Activated B cell treated with CpG ODN at 0.5 μM for 24 hours (primary cell): ENCODE measurements around the gene NLRP11. TPM values are rescaled to one million over a fixed set of nuclear protein-coding genes. Genes with fewer than 3 reads are reported as not detected.

Source experiments
- ATAC-seq: fragments of 200-7000 bp; cut with Tn5 transposase; one replicate; pipeline ENCODE4 v1.10.0; 2021; ENCODE audit warnings: low read depth, mild to moderate bottlenecking, moderate library complexity
- CTCF ChIA-PET: fragments of 350-600 bp; sonication (Branson Sonifier 250); formaldehyde crosslinking; loops from one replicate; lab custom pipeline; 2021; ENCODE audit warnings: antibody characterized with exemption; lab: Charles Lee
- POLR2A ChIA-PET: fragments of 350-600 bp; sonication (Branson Sonifier 250); formaldehyde crosslinking; loops from one replicate; lab custom pipeline; 2021; ENCODE audit warnings: antibody characterized with exemption; lab: Charles Lee
- DNase-seq: peaks from one replicate; pipeline ENCODE4 v3.0.0; 2022
- H3K27ac Mint-ChIP-seq: one replicate; pipeline ENCODE4 v1.8.0; 2020; ENCODE audit warnings: mixed read lengths
- H3K27me3 Mint-ChIP-seq: one replicate; pipeline ENCODE4 v1.8.0; 2021; ENCODE audit warnings: mixed read lengths
- H3K36me3 Mint-ChIP-seq: one replicate; pipeline ENCODE4 v1.8.0; 2021; ENCODE audit warnings: low read depth, mixed read lengths
- H3K4me1 Mint-ChIP-seq: one replicate; pipeline ENCODE4 v1.8.0; 2021; ENCODE audit warnings: mixed read lengths
- H3K4me3 Mint-ChIP-seq: one replicate; pipeline ENCODE4 v1.8.0; 2020; ENCODE audit warnings: mild to moderate bottlenecking, mixed read lengths
- H3K9me3 Mint-ChIP-seq: one replicate; pipeline ENCODE4 v1.8.0; 2020; ENCODE audit warnings: mixed read lengths
- intact Hi-C: fragments of 100-400 bp; cut with micrococcal nuclease; formaldehyde crosslinking; loops from one replicate; pipeline ENCODE4 v1.15.1; 2024
- total RNA-seq: library from RNA; stranded (reverse); gene quantifications from 2 replicates; pipeline ENCODE4 v1.2.3, GENCODE V29; 2022
- TF ChIP-seq, protein P1 (sequence below): fragments of 200-600 bp; IDR thresholded peaks from one replicate; pipeline ENCODE4 v1.8.0; 2022; ENCODE audit warnings: antibody characterized with exemption, mild to moderate bottlenecking

Gene NLRP11
- total RNA-seq, 1 donor from 2014 or later = 0.16 TPM

- Mint-ChIP-seq H3K4me1 (no peaks in the 10 kb centered on the region), H3K4me3 (no peak overlapping the region), H3K9me3 (peaks cover 8% of the 10 kb centered on the region), H3K27me3 (no peaks in the 10 kb centered on the region), H3K36me3 (no peaks in the 10 kb centered on the region), H3K27ac (no peak overlapping the region)
- POLR2A ChIA-PET = no interaction called here
- CTCF ChIA-PET = no interaction called here
- DNase-seq (no peak), ATAC-seq (no peak)
- TF ChIP-seq, protein P1, sequence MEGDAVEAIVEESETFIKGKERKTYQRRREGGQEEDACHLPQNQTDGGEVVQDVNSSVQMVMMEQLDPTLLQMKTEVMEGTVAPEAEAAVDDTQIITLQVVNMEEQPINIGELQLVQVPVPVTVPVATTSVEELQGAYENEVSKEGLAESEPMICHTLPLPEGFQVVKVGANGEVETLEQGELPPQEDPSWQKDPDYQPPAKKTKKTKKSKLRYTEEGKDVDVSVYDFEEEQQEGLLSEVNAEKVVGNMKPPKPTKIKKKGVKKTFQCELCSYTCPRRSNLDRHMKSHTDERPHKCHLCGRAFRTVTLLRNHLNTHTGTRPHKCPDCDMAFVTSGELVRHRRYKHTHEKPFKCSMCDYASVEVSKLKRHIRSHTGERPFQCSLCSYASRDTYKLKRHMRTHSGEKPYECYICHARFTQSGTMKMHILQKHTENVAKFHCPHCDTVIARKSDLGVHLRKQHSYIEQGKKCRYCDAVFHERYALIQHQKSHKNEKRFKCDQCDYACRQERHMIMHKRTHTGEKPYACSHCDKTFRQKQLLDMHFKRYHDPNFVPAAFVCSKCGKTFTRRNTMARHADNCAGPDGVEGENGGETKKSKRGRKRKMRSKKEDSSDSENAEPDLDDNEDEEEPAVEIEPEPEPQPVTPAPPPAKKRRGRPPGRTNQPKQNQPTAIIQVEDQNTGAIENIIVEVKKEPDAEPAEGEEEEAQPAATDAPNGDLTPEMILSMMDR = no peak
- intact Hi-C loops = no loop called here
Measured at GRCh38 chr19:55838906-55839305, 7.1 kb upstream of the NLRP11 start.

- Mint-ChIP-seq H3K36me3 (no peaks in the 10 kb centered on the region), H3K9me3 (peaks cover 8% of the 10 kb centered on the region), H3K4me1 (no peaks in the 10 kb centered on the region), H3K4me3 (no peak overlapping the region), H3K27me3 (no peaks in the 10 kb centered on the region), H3K27ac (no peak overlapping the region)
- ATAC-seq (no peak), DNase-seq (no peak)
- TF ChIP-seq, protein P1 = no peak
- ChIA-PET CTCF (no interaction called here), POLR2A (no interaction called here)
- intact Hi-C loops = no loop called here
Measured at GRCh38 chr19:55838251-55838650, 6.5 kb upstream of the NLRP11 start.

DNA sequence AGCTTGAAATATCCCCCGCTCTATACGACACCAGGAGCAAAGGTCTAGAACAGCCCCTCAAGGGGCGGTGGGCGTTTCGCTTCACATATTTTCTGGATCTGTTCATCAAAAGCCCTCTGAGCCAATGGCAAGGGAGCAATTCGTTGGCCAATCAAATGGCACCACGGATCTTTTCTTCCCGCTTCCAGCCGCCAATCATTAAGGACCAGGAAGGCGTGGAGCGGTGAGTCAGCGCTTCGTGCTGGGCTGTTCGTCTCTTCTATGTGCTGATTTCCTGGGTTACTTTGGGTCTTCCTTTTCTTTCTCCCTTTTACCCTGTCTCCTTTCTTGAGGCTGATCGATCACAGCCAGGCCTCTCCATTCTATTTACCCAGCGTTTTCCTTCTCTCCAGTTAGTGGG is 4.5 kb upstream of the NLRP11 start, which contains the start of gene NLRP4:
NLRP4 (plus strand) TSS at position 201 of the 400 bp plus-strand sequence. CDS start 15,541 bp downstream, outside the sequence.
- peaks cover 3% of the 10 kb centered on the region for H3K27me3 Mint-ChIP-seq
- TF ChIP-seq, protein P1 = no peak
- H3K4me3 Mint-ChIP-seq = no peak within 1 kb of the TSS
- no peaks in the 10 kb centered on the region for H3K4me1 Mint-ChIP-seq
- peaks cover 3% of the 10 kb centered on the region for H3K9me3 Mint-ChIP-seq
- H3K36me3 Mint-ChIP-seq = no peaks in the 10 kb centered on the region
- ChIA-PET POLR2A (no interaction called here), CTCF (no interaction called here)
- no peak within 1 kb of the TSS for H3K27ac Mint-ChIP-seq
- ATAC-seq (no peak), DNase-seq (no peak)
- intact Hi-C loops = no loop called here

GRCh38 chr19:55832676-55833075 is 877 bp upstream of the NLRP11 start:
- ChIA-PET POLR2A (no interaction called here), CTCF (no interaction called here)
- Mint-ChIP-seq H3K27ac (no peak overlapping the region), H3K36me3 (no peaks in the 10 kb centered on the region), H3K27me3 (peaks cover 3% of the 10 kb centered on the region), H3K9me3 (no peaks in the 10 kb centered on the region), H3K4me1 (no peaks in the 10 kb centered on the region), H3K4me3 (no peak overlapping the region)
- intact Hi-C loops = no loop called here
- DNase-seq (no peak), ATAC-seq (no peak)
- TF ChIP-seq, protein P1 = no peak

DNA sequence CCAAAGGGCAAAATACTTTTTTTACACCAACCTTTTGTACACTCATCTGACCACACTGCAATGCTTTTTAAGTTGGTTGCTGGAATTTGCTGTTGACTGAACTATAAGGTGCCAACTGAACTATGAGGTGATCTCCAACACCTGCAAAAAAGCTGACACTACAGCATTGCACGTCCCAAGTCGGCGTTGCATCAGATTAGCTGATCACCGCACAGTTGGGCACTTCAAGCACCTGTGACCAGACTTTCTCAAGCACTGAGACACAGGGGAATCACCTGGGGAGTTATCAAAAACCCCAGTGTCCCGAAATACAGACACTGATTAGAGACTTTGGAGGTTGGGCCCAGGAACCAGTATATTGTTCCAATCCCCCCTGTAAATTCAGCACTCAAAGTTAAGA is 1.1 kb downstream of the NLRP11 start:
- H3K27ac Mint-ChIP-seq = no peak overlapping the region
- H3K36me3 Mint-ChIP-seq = no peaks in the 10 kb centered on the region
- H3K27me3 Mint-ChIP-seq = peaks cover 3% of the 10 kb centered on the region
- DNase-seq = no peak
- no peaks in the 10 kb centered on the region for H3K4me1 Mint-ChIP-seq
- ChIA-PET POLR2A (interaction anchor here (0.6 kb wide), 1 partner anchor 24 kb away, joined by 5 read pairs; no protein-coding TSS in a partner anchor), CTCF (no interaction called here)
- no peak for ATAC-seq
- H3K4me3 Mint-ChIP-seq = no peak overlapping the region
- TF ChIP-seq, protein P1 = no peak
- no peaks in the 10 kb centered on the region for H3K9me3 Mint-ChIP-seq
- intact Hi-C loops = no loop called here
